Measurements from ENCODE around the gene RPL41.
"Not testable (repeated sequence)": the region's sequence is repeated elsewhere in the genome, so short reads cannot be mapped to it uniquely, and the experiment has no call there.

The RPL41 gene

GRCh38 chr12:56156464-56157200 lies 40.2 kb downstream of the RPL41 start:
- DNase-seq: not testable (repeated sequence)

DNA sequence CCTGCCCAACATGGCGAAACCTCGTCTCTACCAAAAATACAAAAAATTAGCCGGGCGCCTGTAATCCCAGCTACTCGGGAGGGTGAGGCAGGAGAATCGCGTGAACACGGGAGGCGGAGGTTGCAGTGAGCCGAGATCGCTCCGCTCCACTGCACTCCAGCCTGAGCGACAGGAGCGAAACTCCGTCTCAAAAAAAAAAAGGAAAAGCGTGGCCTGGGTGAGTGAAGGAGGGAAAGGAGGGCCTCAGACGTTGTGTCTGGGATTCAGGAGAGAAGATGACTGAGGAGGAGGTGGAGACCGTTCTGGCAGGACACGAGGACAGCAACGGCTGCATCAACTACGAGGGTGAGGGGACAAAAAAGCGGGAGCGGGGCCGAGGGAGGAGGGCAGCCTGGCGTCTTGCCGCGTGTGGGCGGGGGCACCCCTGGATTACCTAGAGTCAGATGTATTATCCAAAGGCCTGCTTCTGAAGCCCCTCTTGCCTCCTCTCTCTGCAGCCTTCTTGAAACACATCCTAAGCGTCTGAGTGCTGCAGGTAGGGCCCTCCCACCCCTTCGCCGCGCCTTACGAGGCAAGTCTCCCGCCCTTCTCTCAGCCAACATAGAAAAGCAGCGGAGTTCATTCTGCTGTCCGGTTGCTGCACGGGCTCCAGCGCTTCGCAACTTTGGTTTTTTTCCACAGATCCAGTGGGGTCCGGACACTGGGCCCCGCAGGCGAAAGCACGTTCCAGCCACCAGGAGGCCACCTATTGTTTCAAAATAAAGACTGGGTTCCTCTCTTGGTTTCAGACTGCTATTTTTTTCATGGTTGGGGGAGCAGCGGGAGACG lies 41.0 kb downstream of the RPL41 start:
- DNase-seq: peak; percentile 80 to 83

GRCh38 chr12:56158029-56158925 lies 41.8 kb downstream of the RPL41 start, which contains the start of gene MYL6:
TSS of gene MYL6 (plus strand) at chr12:56158359. CDS start at chr12:56158402, 43 bp downstream.
- DNase-seq: peak; percentile 95 to 97

GRCh38 chr12:56158926-56159461 lies 42.6 kb downstream of the RPL41 start:
- DNase-seq: peak; percentile 40 to 46

GRCh38 chr12:56159482-56160192 lies 43.2 kb downstream of the RPL41 start:
- no peak for DNase-seq

- no peak for DNase-seq
Observed at GRCh38 chr12:56160193-56160763, 43.8 kb downstream of the RPL41 start.

- DNase-seq: no peak
Observed at GRCh38 chr12:56160894-56161689, 44.7 kb downstream of the RPL41 start.

DNA sequence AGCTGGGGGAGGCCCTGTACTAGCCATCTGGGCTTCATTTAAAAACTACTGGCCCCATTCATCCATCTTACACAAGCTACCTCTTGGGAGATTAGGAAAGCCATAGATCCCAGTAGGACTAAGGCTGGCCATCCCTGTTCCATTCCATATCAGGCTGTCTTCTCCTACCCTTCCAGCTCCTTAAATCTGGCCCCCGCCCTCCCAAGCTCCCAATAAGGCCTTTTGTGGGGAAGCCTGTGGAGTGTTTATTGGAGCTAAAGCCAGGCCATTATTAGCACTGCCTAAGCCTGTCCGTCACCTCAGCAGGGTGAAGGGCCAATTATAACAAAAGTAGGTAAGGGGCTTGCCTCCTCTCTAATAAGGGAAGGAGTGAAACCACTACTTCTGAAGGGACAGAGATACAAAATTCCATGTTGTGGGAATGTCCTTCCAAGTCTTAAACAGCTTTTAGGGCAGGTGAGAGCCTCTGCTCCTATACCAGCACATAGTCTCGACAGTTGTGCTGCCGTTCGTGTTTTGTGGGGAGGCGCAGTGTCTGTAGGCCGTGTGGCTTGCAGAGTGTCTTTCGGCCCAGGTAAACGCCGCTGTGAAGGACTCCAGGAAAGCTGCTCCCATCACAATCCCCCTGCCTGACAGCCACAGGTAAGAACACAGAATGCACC lies 45.4 kb downstream of the RPL41 start:
- no peak for DNase-seq

DNA sequence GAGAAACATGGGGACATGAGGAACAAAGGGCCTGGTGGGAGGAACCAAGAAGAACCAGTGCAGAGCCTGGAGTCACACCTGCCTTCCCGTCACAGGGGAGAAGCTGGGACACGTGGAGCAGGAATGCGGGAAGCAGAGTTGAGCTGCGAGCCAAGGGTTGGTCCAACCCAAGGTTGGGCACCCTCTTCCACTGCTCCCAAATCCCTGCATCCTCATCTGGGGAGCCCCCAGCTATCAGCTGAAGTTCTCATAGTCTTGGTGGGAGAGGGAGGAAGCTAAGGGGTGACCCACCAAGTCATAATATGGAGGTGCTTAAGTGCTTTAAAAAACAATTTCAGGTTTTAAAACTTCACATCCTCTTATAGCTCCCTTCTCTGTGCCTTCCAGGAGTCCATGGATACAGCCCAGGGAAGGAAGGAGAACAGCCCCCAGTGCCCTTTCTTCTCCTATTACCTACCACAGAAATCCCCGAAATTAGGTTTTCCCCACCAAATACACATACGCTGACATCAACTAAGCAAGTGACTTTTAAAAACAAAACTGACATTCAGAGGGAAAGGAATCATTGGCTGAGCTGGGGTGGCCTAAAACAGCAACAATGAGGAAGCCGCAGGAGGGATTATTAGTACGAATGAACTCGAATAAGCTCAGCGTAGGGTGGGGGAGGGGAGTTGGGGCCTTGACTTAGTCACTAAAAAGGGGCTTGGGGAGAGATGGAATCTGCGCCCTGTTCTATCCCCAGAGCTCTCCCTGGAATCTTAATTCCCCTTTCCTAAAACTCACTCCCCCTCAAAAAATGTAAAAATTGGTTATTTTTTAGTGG lies 46.2 kb downstream of the RPL41 start:
- DNase-seq: no peak

DNA sequence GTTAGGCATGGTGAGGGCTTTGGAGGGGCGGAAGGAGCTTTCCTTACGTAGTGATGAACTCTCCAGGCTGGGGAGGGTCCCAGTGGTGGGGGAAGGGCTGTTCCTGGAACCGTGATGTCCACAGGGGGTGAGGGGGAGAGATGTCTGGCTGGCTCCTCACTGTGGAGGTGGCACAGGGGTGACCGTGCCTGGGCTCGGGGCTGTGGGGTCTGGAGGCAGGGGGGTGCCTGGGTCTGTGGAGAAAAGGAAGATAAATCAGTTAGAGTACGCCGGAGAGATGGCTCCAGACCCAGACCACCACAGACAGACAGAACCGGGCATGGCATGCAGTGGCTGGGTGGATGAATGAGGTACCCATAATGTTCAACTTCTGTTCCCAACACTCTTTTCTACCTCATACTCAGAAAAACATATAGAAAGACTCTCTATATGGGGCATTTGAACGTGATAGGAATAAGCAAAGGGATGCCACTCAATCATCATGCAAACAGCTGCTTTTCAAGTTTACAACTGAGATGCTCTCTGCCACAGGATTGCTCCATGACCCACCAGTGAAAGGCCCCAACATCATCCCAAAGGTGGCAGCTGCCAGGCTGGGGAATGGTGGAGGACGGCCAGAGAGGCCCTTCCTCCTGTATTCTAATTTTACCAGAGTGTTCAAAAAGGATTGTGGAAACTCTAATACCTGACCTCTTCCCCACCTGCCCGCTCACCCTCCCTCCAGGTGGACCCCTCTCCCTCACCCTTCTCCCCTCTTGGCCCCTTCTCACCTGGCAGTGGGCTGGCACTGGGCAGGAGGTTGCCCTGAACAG lies 47.3 kb downstream of the RPL41 start:
- DNase-seq: no peak

DNA sequence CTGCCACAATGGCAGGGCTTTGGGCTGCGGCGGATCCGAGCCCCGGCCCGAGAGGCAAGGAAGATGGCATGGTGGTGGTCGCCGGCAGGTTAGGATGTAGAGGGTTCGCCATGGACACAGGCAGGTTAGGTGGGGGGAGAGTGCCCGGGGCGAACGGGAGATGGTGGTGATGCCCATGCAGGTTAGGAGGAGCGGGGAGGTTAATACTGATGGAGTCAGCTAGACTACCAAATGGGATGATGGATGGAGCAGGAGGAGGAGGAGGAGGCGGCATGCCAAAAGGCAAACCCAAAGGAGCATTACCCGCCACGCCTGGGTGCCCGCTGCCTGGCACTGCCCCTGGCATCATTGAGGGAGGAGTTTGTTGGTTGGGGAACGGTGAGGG lies 47.9 kb downstream of the RPL41 start:
- no peak for DNase-seq

DNA sequence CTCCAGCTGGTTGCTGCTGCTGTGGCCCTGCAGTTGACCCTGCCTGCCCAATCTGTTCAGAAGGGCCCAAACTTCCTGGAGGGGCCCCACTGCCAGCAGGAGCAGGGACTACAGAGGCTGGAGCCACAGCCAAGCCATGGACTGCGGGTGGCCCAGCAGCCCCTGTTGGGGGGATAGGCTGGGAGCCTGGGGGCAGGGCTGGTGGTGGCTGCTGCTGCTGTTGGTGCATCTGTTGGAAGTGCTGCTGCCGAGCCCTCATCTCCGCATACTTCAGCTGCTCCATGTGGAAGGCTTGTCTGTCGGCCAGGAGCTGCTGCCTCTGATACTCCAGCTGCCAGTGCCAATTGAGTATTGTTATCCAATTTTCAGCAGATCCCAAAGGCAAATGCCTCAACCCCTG lies 48.9 kb downstream of the RPL41 start:
- no peak for DNase-seq
